ENCODE results near the gene STIP1. TPM values are rescaled to one million over a fixed set of nuclear protein-coding genes. Genes with fewer than 3 reads are reported as not detected.

STIP1 gene
- total and polyA plus RNA-seq, 2 of the 4 experiments (the other 2 are of a cell fraction): 201 to 489 TPM

- Histone ChIP-seq H3K4me1 (ENCODE audit: control insufficient read depth, insufficient read depth, low read length) (peaks cover 5% of the 10 kb centered on the region), H3K14ac (replicated peaks; ENCODE audit: low read depth, low read length) (no peak overlapping the region), H3K9me1 (ENCODE audit: insufficient read depth, low read length) (peaks cover 13% of the 10 kb centered on the region), H3K23ac (ENCODE audit: low read depth, low read length) (no peak overlapping the region), H2BK15ac (ENCODE audit: low read depth, low read length) (no peak overlapping the region), H4K8ac (ENCODE audit: low read depth in 2 of 2, low read length in 2 of 2) (no peak overlapping the region), H4K5ac (ENCODE audit: low read depth, low read length) (no peak overlapping the region), H3K79me1 (ENCODE audit: low read depth in 1 of 2, low read length in 2 of 2) (peaks cover 8 to 21% of the 10 kb centered on the region in 2 experiments; a peak in 2 of 4 replicates), H3K56ac (ENCODE audit: extremely low read depth, insufficient read depth, low read length) (no peak overlapping the region), H2BK20ac (ENCODE audit: low read depth, low read length) (no peak overlapping the region), H3K4me3 (ENCODE audit: insufficient read depth, low read depth, low read length) (no peak overlapping the region), H4K20me1 (ENCODE audit: insufficient read depth, low read length) (no peaks in the 10 kb centered on the region), H2BK5ac (ENCODE audit: low read depth, low read length, poor library complexity, severe bottlenecking) (no peak overlapping the region), H2AFZ (replicated peaks; ENCODE audit: low read length, poor library complexity) (no peak overlapping the region), H2AK9ac (replicated peaks; ENCODE audit: low read depth, low read length, poor library complexity) (no peak overlapping the region), H4K91ac (ENCODE audit: insufficient read depth, low read depth, low read length) (no peak overlapping the region), H3K18ac (ENCODE audit: low read depth, low read length) (no peak overlapping the region), H3K27me3 (ENCODE audit: control insufficient read depth, insufficient read depth, low read length) (no peaks in the 10 kb centered on the region), H3K36me3 (ENCODE audit: control insufficient read depth, insufficient read depth, low read length) (peaks cover 5% of the 10 kb centered on the region), H3K9me3 (ENCODE audit: control insufficient read depth, insufficient read depth, low read length) (no peaks in the 10 kb centered on the region), H2AK5ac (ENCODE audit: low read depth, low read length) (no peak overlapping the region), H2BK120ac (ENCODE audit: low read depth, low read length) (no peak overlapping the region), H3K27ac (ENCODE audit: insufficient read depth, low read length) (no peak overlapping the region), H3K9ac (ENCODE audit: low read depth, low read length) (no peak overlapping the region), H3K4ac (ENCODE audit: low read depth, low read length) (no peak overlapping the region), H3K4me2 (ENCODE audit: low read depth, low read length) (no peak overlapping the region)
- dilution Hi-C loops (cut with HindIII; ENCODE audit: low sequenced_read_pairs, unreplicated experiment) (no loop called here), in situ Hi-C loops (cut with MboI; ENCODE audit: low sequenced_read_pairs) (no loop called here), intact Hi-C loops (cut with micrococcal nuclease) (no loop called here)
- ATAC-seq (ENCODE audit: low read depth) (no peak), DNase-seq (no peak)
- TF ChIP-seq RAD21 (IDR thresholded peaks at IDR 0.05; ENCODE audit: low read length) (no peak), POLR2A (IDR thresholded peaks at IDR 0.05; ENCODE audit: low read depth, low read length) (no peak), BHLHE40 (IDR thresholded peaks at IDR 0.05; ENCODE audit: low read depth, low read length) (no peak), CTCF (conservative IDR thresholded peaks at IDR 0.05; ENCODE audit: low read depth, low read length) (no peak), CHD1 (IDR thresholded peaks at IDR 0.05; ENCODE audit: low read depth, low read length) (no peak), RFX5 (IDR thresholded peaks at IDR 0.05; ENCODE audit: low read depth, low read length) (no peak), CEBPB (IDR thresholded peaks at IDR 0.05; ENCODE audit: low read depth, low read length) (no peak), MXI1 (IDR thresholded peaks at IDR 0.05; ENCODE audit: borderline replicate concordance, low read depth, low read length) (no peak), USF2 (IDR thresholded peaks at IDR 0.05; ENCODE audit: low read depth, low read length) (no peak), NFE2L2 (IDR thresholded peaks at IDR 0.05; ENCODE audit: low read depth, low read length) (no peak), ELK1 (IDR thresholded peaks at IDR 0.05; ENCODE audit: borderline replicate concordance, low read depth, low read length) (no peak), FOS (IDR thresholded peaks at IDR 0.05; ENCODE audit: low read depth, low read length) (no peak), MAFK (IDR thresholded peaks at IDR 0.05; ENCODE audit: low read depth, low read length) (no peak)
- CTCF ChIA-PET: no interaction called here
- BruUV-seq (replicated peaks): no TSS peak
- POLR2A ChIA-PET (ENCODE audit: unreplicated experiment): no interaction called here
- WGBS, 2 experiments (ENCODE audit: extremely low coverage in 2 of 2, insufficient read length in 1 of 2): 87% methylated on average over 8 of the region's 14 CpGs; no CpG with 5 or more reads in 1 of the 2 experiments
Observed at GRCh38 chr11:64220798-64221197, 34.8 kb downstream of the STIP1 start.
